ENCODE results near the gene PAPOLB.
A peak's percentile ranks its signal among the peaks of the same experiment; 100 is the strongest.

The PAPOLB gene

DNA sequence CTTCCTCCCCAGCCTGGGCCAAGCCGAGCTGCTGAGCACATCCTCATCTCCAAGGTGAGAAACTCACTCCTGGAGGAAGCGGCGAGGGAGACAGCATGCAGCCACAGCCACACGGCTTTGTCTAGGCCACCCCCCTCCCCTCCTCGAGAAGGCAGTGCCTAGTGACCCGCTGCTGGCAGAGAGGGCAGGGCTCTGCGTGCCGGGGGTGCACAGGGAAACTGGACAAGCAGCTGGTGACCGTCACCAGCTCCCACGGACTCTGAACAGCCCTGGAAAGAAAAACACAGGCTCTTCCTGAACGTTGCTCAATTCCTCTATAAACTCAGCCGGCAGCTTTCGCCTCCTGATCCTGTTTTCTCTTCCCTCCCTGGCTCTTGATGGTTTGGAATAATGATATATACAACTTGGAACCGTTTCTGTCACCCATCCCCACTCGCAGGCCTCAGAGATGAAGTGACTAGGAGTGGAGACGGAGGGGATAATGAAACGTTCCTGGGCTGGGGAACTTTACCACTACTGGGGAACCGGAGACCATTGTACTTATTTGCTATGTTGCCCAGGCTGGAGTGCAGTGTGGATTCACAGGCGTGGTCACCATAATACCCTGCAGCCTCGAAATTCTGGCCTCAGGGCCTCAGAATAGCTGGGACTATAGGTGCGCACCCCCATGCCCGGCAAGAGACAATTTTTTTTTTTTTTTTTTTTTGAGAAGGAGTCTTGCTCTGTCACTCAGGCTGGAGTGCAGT lies 19.3 kb downstream of the PAPOLB start:
- no peak for DNase-seq (ENCODE audit: low read depth in 2 of 2)

DNA sequence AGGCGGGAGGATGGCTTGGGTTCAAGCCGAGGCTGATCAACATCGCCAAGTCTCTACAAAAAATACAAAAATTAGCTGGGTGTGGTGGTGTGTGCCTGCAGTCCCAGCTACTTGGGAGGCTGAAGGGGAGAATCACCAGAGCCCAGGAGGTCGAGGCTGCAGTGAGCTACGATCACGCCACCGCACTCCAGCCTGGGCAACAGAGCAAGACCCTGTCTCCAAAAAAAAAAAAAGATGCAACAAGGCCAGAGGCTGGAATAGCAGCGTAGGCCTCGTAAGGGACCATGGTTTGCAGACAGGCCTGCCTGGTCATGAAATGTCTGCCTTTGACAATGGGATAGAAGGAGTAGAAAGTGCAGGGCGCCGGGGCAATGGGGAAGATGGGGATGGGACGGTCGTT lies 20.0 kb downstream of the PAPOLB start:
- no peak for DNase-seq (ENCODE audit: low read depth in 2 of 2)

GRCh38 chr7:4841007-4841784 lies 20.6 kb downstream of the PAPOLB start:
- DNase-seq (ENCODE audit: low read depth in 2 of 2): no peak

GRCh38 chr7:4840079-4840501 lies 21.7 kb downstream of the PAPOLB start:
- DNase-seq (ENCODE audit: low read depth in 2 of 2): no peak

DNA sequence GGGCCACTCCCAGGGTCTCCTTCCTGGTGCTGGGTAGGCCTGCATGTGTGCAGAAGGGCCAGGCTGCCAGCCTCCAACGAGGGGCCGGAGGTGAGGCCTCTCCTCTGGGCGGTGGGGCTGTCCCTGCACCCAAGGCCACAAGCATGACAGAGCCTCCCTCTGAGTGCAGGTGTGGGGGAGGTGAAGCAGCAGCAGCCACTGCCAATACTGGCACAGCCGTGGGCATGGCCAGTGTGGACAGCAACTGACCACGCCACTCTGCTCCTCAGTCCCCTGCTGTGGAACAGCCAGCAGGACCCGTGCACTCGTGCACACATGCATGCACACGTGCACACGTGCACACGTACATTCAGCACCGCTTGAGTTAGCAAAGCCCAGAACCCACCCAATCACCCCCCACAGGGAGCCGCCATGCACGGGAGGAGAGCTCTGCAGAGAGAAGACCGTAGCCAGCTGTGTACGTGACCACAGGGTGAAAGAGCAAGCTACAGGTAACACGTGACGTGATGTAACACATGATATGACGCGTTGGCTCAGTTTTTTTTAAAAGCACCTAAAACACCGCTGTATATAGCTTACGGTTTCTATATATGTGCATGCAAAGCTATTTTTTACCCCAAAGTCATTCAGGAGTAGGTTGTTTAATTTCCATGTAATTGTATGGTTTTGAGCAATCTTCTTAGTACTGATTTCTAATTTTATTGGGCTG lies 23.1 kb downstream of the PAPOLB start:
- DNase-seq (ENCODE audit: low read depth in 2 of 2): no peak

- DNase-seq (ENCODE audit: low read depth in 2 of 2): no peak
Observed at GRCh38 chr7:4837803-4838625, 23.8 kb downstream of the PAPOLB start.

GRCh38 chr7:4837041-4837802 lies 24.6 kb downstream of the PAPOLB start:
- no peak for DNase-seq (ENCODE audit: low read depth in 2 of 2)

GRCh38 chr7:4836206-4836661 lies 25.6 kb downstream of the PAPOLB start:
- no peak for DNase-seq (ENCODE audit: low read depth in 2 of 2)

- no peak for DNase-seq (ENCODE audit: low read depth in 2 of 2)
Observed at GRCh38 chr7:4835398-4836205, 26.2 kb downstream of the PAPOLB start.

DNA sequence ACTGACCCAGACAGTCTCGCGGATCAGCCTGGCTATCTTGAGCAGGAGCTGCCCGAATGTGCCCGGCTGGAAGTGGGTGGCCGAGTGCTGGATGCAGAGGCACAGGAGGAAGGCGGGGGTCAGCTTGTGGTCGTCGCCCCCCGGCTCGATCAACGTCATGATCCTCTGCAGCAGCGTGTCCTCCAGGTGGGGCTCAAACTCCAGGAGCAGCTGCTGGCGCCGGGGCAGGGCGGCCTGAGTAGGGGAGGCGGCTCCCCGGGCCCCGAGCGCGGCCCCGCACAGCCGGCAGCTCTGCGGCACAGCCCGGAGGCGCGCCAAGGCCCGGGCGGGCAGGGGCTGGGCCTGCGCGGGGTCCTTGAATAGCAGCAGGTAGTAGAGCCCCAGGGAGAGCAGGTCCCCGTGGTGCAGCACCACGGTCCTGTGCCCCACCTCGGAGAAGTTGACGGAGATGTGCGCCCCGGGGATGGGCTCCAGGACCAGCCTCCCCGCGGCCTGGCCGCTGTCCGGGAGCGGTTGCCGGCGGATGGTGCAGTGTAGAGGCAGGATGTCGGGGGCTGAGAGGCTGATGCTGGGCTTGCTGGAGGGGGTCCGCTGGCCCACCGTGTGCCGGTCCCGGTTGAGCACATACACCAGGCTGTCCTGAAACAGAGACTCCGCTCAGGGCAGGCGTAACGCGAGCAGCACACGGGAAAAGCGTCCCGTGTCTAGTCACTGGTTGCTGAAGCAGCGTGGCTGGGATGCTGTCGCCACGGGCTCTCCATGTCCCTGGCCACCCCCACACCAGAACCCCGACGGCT lies 27.0 kb downstream of the PAPOLB start:
- no peak for DNase-seq (ENCODE audit: low read depth in 2 of 2)

DNA sequence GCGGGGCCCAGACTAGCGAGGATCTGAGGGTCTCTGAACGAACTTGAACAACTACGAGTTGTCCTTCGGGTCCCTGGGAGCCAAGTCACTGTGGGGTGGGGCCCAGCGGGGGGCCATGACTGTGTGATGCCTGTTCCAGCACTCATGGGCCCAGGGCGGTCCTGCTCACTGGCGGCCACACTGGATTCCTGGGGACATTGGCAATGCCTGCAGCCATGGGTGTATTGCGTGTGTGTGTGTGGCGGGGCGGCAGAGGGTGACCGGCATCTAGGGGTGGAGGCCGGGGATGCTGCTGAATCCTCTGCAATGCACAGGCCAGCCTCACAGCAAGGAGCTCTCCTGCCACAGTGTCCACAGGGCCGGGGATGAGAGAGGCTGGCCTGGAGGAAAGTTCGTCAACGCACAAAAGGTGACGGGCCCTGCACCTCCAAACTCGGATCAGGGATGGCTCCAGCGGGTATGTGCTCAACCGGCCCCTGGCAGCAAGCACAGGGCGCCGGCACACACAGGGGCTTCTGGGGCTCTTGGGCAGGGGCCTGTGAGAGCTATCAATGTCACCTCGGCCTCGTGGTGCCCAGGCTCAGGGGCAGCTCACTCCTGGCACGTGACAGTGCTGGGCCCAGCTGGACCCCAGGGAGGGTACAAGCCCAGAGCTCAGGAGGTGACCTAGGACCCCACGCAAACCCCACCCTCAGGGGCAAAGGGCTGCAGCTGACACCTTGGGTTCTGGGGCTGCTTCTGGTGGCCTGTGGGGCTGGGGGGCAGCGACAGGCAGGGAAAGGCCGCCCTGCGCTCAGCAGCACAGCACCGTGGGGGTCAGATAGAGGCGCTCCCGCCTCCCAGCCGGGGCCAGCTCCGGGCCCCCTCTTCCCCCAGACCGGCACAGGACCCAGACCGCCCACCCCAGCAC lies 27.9 kb downstream of the PAPOLB start:
- no peak for DNase-seq (ENCODE audit: low read depth in 2 of 2)

DNA sequence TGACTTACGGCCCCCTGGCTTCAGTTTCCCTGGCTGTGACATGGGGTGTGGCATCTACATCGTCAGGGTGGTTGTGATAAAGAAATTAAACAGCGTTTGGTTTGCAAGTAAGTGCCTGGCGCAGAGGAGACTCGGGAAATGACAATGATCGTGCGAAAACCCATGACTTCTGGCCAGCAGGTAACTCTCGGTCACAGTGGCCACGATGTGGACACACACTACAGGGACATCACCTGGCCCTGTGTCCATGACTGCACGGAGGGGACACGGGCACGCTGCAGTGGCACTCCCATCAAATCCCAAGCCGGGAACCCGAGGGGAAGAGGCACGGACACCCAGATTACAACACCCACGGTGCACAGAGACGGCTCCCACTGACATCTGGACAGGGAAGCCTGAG lies 28.7 kb downstream of the PAPOLB start:
- no peak for DNase-seq (ENCODE audit: low read depth in 2 of 2)

- no peak for DNase-seq (ENCODE audit: low read depth in 2 of 2)
Observed at GRCh38 chr7:4832711-4833110, 29.1 kb downstream of the PAPOLB start.

GRCh38 chr7:4831723-4832495 lies 29.9 kb downstream of the PAPOLB start:
- no peak for DNase-seq (ENCODE audit: low read depth in 2 of 2)

GRCh38 chr7:4830176-4830575 lies 31.7 kb downstream of the PAPOLB start:
- DNase-seq (ENCODE audit: low read depth in 2 of 2): peak; percentile 10 to 20

DNA sequence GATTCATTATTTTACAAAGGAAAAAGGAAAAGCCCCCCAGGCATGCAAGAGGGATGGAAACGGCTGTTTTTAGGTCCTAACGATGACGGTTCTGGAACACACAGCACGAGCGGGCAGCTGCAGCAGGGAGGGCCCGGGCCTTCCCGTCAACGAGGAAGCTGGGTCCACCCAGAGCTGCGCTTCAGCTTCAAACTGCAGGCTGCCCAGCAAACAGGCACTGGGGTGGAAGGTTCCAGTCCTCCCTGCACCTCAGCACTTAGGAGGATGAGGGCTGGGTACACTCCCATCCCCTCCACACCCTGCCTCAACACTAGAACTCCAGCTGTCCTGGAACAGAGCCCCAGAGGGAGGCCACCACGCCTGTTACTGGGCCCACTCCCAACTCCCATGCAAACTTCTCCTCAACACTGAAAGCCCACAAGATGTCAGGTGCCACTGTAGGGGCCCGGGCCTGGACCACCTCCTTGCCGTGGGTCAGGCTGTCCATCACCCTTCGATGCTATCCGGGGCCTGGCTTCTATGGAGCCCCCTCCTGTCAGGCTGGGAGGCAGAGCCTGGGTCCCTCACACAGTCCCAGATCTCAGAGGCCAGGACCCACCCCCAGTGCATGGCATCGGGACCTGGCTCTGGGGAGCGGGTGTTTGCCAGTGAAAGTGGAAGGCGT lies 33.0 kb downstream of the PAPOLB start:
- DNase-seq (ENCODE audit: low read depth in 2 of 2): no peak

DNA sequence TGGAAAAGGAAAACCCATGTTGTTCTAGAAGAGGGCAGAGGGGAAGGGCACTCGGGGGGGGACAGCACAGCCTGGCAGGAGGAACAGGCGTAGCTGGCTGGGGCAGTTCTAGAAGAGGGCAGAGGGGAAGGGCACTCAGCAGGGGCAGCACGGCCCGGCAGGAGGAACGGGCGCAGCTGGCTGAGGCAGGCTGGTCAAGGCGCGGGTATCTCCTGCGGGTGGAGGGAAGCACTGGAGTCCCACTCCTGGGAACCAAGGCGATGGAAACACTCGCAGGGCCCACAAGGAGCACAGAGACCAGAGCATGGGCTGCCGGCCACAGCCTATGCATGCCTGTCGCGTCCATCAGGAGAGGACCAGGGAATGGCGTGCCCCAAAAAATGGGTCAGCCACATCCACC lies 36.7 kb downstream of the PAPOLB start:
- no peak for DNase-seq (ENCODE audit: low read depth in 2 of 2)

Data from fibroblast of skin of left biceps (primary cell).